Measurements from ENCODE around the gene FRMD4A. TPM values are rescaled to one million over a fixed set of nuclear protein-coding genes. Genes with fewer than 3 reads are reported as not detected.
A peak's percentile ranks its signal among the peaks of the same experiment; 100 is the strongest.

Gene FRMD4A
- polyA plus RNA-seq, 1 of the 3 experiments (the other 2 are of a cell fraction): 37.7 TPM

GRCh38 chr10:13969792-13970140 lies 361.0 kb downstream of the FRMD4A start:
- DNase-seq: no peak

GRCh38 chr10:13969118-13969791 lies 361.5 kb downstream of the FRMD4A start:
- CTCF ChIA-PET: no interaction called here
- no peaks in the 10 kb centered on the region for H4K20me1 ChIP-seq (ENCODE audit: insufficient read depth)
- POLR2A ChIA-PET: no interaction called here

More at GRCh38 chr10:13969792-13970140, 361.0 kb downstream of the FRMD4A start:
- peak overlapping the region in 1 of 2 experiments; percentile 1; a peak in 1 of 4 replicates for H3K27ac ChIP-seq (ENCODE audit: low read depth in 2 of 2, low read length in 1 of 2)
- TF ChIP-seq EP300 (IDR thresholded peaks at IDR 0.05; ENCODE audit: borderline replicate concordance in 1 of 2, low read depth in 1 of 2, low read length in 1 of 2): no peak
- TF ChIP-seq GATA2 (CRISPR knock-in tag; IDR thresholded peaks at IDR 0.05): no peak
- no peak for TF ChIP-seq YY1 (IDR thresholded peaks at IDR 0.05; ENCODE audit: low read depth)
- TF ChIP-seq USF2 (IDR thresholded peaks at IDR 0.05; ENCODE audit: borderline replicate concordance, low read depth, low read length): no peak
- no peak for TF ChIP-seq SMC3 (IDR thresholded peaks at IDR 0.05; ENCODE audit: low read depth, low read length)
- TF ChIP-seq MAX (IDR thresholded peaks at IDR 0.05; ENCODE audit: low read depth): no peak
- TF ChIP-seq RCOR1 (IDR thresholded peaks at IDR 0.05; ENCODE audit: low read length): no peak
- no peak for TF ChIP-seq USF1 (IDR thresholded peaks at IDR 0.05; ENCODE audit: borderline replicate concordance, low read depth)
- TF ChIP-seq POLR2AphosphoS5 (IDR thresholded peaks at IDR 0.05; ENCODE audit: low read depth, low read length): no peak
- no peak for TF ChIP-seq TCF12 (IDR thresholded peaks at IDR 0.05)
- peaks cover 17 to 19% of the 10 kb centered on the region in 2 experiments for H3K4me1 ChIP-seq (ENCODE audit: control insufficient read depth in 1 of 2, insufficient read depth in 2 of 2, low read depth in 1 of 2, low read length in 1 of 2)
- H3K4me2 ChIP-seq: peak overlapping the region; percentile 67; the same call in 1 of the 2 replicates
- H3K79me2 ChIP-seq (ENCODE audit: insufficient read depth): peaks cover 14% of the 10 kb centered on the region; the same call in 1 of the 2 replicates
- H3K27me3 ChIP-seq (ENCODE audit: insufficient read depth): no peaks in the 10 kb centered on the region
- H2AFZ ChIP-seq (ENCODE audit: low read depth): no peak overlapping the region
- POLR2A ChIA-PET: no interaction called here
- WGBS (ENCODE audit: low lambda C conversion rate): 97% methylated on average over 3 of the region's 3 CpGs
- no peak overlapping the region for H3K9ac ChIP-seq
- H3K9me2 ChIP-seq: no peaks in the 10 kb centered on the region
- H3K36me3 ChIP-seq (replicated peaks in 1 of 2; ENCODE audit: control insufficient read depth in 1 of 2, insufficient read depth in 2 of 2, low read length in 1 of 2): no peaks in the 10 kb centered on the region
- H3K4me3 ChIP-seq (ENCODE audit: low read depth in 2 of 2, low read length in 1 of 2): no peak overlapping the region
- H3F3A ChIP-seq (replicated peaks; ENCODE audit: insufficient read depth): peaks cover 35% of the 10 kb centered on the region
- no peaks in the 10 kb centered on the region for H3K9me3 ChIP-seq
- no peaks in the 10 kb centered on the region for H4K20me1 ChIP-seq (ENCODE audit: insufficient read depth)
- CTCF ChIA-PET: no interaction called here

More at GRCh38 chr10:13969118-13969791, 361.5 kb downstream of the FRMD4A start:
- peaks cover 35% of the 10 kb centered on the region for H3F3A ChIP-seq (replicated peaks; ENCODE audit: insufficient read depth)
- no peak for DNase-seq
- peaks cover 14% of the 10 kb centered on the region; the same call in 1 of the 2 replicates for H3K79me2 ChIP-seq (ENCODE audit: insufficient read depth)
- H3K4me1 ChIP-seq (ENCODE audit: control insufficient read depth in 1 of 2, insufficient read depth in 2 of 2, low read depth in 1 of 2, low read length in 1 of 2): peaks cover 16 to 19% of the 10 kb centered on the region in 2 experiments
- no peak overlapping the region for H2AFZ ChIP-seq (ENCODE audit: low read depth)
- H3K9me3 ChIP-seq: no peaks in the 10 kb centered on the region
- TF ChIP-seq CHD2 (IDR thresholded peaks at IDR 0.05; ENCODE audit: low read length, partially characterized antibody): no peak
- TF ChIP-seq FOSL2 (IDR thresholded peaks at IDR 0.05; ENCODE audit: borderline replicate concordance, low read depth): peak; percentile 6; the same call in 1 of the 2 replicates
- TF ChIP-seq EP300 (IDR thresholded peaks at IDR 0.05; ENCODE audit: borderline replicate concordance in 1 of 2, low read depth in 1 of 2, low read length in 1 of 2): 0 out of 4 replicates have a peak, but pooled peaks of 1 of the 2 experiments have one; percentile 23
- TF ChIP-seq ZBTB33 (IDR thresholded peaks at IDR 0.05; ENCODE audit: borderline replicate concordance, low read depth): no peak
- peak; percentile 9; the same call in 1 of the 2 replicates for TF ChIP-seq TCF12 (IDR thresholded peaks at IDR 0.05)
- H3K4me2 ChIP-seq: no peak overlapping the region
- H3K9ac ChIP-seq: no peak overlapping the region
- H3K27me3 ChIP-seq (ENCODE audit: insufficient read depth): no peaks in the 10 kb centered on the region
- no peak overlapping the region for H3K4me3 ChIP-seq (ENCODE audit: low read depth in 2 of 2, low read length in 1 of 2)
- H3K9me2 ChIP-seq: no peaks in the 10 kb centered on the region
- H3K27ac ChIP-seq (ENCODE audit: low read depth in 2 of 2, low read length in 1 of 2): peak overlapping the region in 1 of 2 experiments; percentile 1; a peak in 1 of 4 replicates
- H3K36me3 ChIP-seq (replicated peaks in 1 of 2; ENCODE audit: control insufficient read depth in 1 of 2, insufficient read depth in 2 of 2, low read length in 1 of 2): no peaks in the 10 kb centered on the region
- WGBS (ENCODE audit: low lambda C conversion rate): 87% methylated on average over 12 of the region's 12 CpGs
